SK-N-SH (cell line): Measurements from ENCODE around the gene MAPK9. TPM values are rescaled to one million over a fixed set of nuclear protein-coding genes. Genes with fewer than 3 reads are reported as not detected.

Experiments
- CTCF ChIA-PET: fragments of 300-600, 350-600 bp; formaldehyde crosslinking; extraction: SDS; loops from one replicate; lab custom pipeline; 2021; lab: Yijun Ruan, JAX
- POLR2A ChIA-PET: fragments of 350-600 bp; sonication (Branson Sonifier 250); formaldehyde crosslinking; extraction: SDS; loops from one replicate; lab custom pipeline; 2020; ENCODE audit warnings: antibody characterized with exemption, inconsistent platforms; lab: Yijun Ruan, JAX
- DNase-seq: peaks from one replicate; pipeline ENCODE4 v3.0.0; 2012
- H2AFZ ChIP-seq: fragments of 200-600 bp; sonication (generic); 2 replicates; pipeline ENCODE4 v1.8.1; 2016; ENCODE audit warnings: antibody characterized with exemption, mild to moderate bottlenecking, low read depth
- H3F3A ChIP-seq: fragments of 200-600 bp; sonication (generic); replicated peaks from 2 replicates; pipeline ENCODE3; 2016; ENCODE audit warnings: antibody characterized with exemption, mild to moderate bottlenecking; ENCODE audit not compliant: insufficient read depth
- H3K27ac ChIP-seq, 2 experiments: fragments of 200-500 bp in 1 of 2; fragments of 200-600 bp in 1 of 2; sonication (Bioruptor generic) in 1 of 2; sonication (generic), shearing (Covaris generic) in 1 of 2; 2 replicates each; pipeline versions ENCODE4 v1.5.1 to v1.6.1; 2014 to 2016; ENCODE audit warnings: low read depth in 2 of 2, inconsistent platforms in 1 of 2, low read length in 1 of 2, mild to moderate bottlenecking in 1 of 2, mixed read lengths in 1 of 2
- H3K27me3 ChIP-seq: fragments of 200-600 bp; sonication (generic), shearing (Covaris generic); 2 replicates; pipeline ENCODE4 v1.6.1; 2016; ENCODE audit warnings: mixed run types; ENCODE audit not compliant: insufficient read depth
- H3K36me3 ChIP-seq, 2 experiments: fragments of 200-500 bp in 1 of 2; fragments of 200-600 bp in 1 of 2; sonication (Bioruptor generic) in 1 of 2; sonication (generic) in 1 of 2; replicated peaks in 1 of 2; 2 replicates each; pipeline versions ENCODE3 to v1.5.1; 2014 to 2016; ENCODE audit warnings: low read length in 1 of 2, mild to moderate bottlenecking in 1 of 2; ENCODE audit not compliant: insufficient read depth in 2 of 2, control insufficient read depth in 1 of 2
- H3K4me1 ChIP-seq, 2 experiments: fragments of 200-500 bp in 1 of 2; fragments of 200-600 bp in 1 of 2; sonication (Bioruptor generic) in 1 of 2; sonication (generic), shearing (Covaris generic) in 1 of 2; 2 replicates each; pipeline versions ENCODE4 v1.5.1 to v1.6.1; 2014 to 2016; ENCODE audit warnings: low read depth in 1 of 2, low read length in 1 of 2, mixed run types in 1 of 2; ENCODE audit not compliant: insufficient read depth in 2 of 2, control insufficient read depth in 1 of 2
- H3K4me2 ChIP-seq: fragments of 200-600 bp; sonication (generic), shearing (Covaris generic); 2 replicates; pipeline ENCODE4 v1.6.1; 2017; ENCODE audit warnings: mixed run types
- H3K4me3 ChIP-seq, 2 experiments: fragments of 200-500 bp in 1 of 2; fragments of 200-600 bp in 1 of 2; sonication (Bioruptor generic) in 1 of 2; sonication (generic), shearing (Covaris generic) in 1 of 2; 2 replicates each; pipeline versions ENCODE4 v1.5.1 to v1.8.1; 2014 to 2016; ENCODE audit warnings: low read depth in 2 of 2, inconsistent platforms in 1 of 2, low read length in 1 of 2, mild to moderate bottlenecking in 1 of 2, mixed read lengths in 1 of 2, moderate library complexity in 1 of 2
- H3K79me2 ChIP-seq: fragments of 200-600 bp; sonication (generic); 2 replicates; pipeline ENCODE4 v1.8.1; 2017; ENCODE audit warnings: mild to moderate bottlenecking; ENCODE audit not compliant: insufficient read depth
- H3K9ac ChIP-seq: fragments of 200-600 bp; sonication (generic); 2 replicates; pipeline ENCODE4 v1.6.1; 2017; ENCODE audit warnings: mixed run types
- H3K9me2 ChIP-seq: fragments of 200-600 bp; sonication (generic); 2 replicates; pipeline ENCODE4 v1.6.1; 2017; ENCODE audit warnings: mixed run types
- H3K9me3 ChIP-seq: fragments of 200-600 bp; sonication (generic); 2 replicates; pipeline ENCODE4 v1.6.1; 2017; ENCODE audit warnings: mixed run types, mild to moderate bottlenecking, moderate library complexity
- H4K20me1 ChIP-seq: fragments of 200-600 bp; sonication (generic); 2 replicates; pipeline ENCODE4 v1.6.1; 2017; ENCODE audit warnings: mild to moderate bottlenecking, mixed run types; ENCODE audit not compliant: insufficient read depth
- CHD2 ChIP-seq: fragments of 150-350 bp; IDR thresholded peaks from 2 replicates; pipeline ENCODE4 v1.6.1; 2018; ENCODE audit warnings: low read length; ENCODE audit not compliant: partially characterized antibody
- ELF1 ChIP-seq: IDR thresholded peaks from 2 replicates; pipeline ENCODE4 v1.4.0; 2012
- EP300 ChIP-seq, 2 experiments: IDR thresholded peaks; 2 replicates each; pipeline versions ENCODE4 v1.4.0 to v1.6.1; 2012; ENCODE audit warnings: borderline replicate concordance in 1 of 2, low read depth in 1 of 2, low read length in 1 of 2
- FOXM1 ChIP-seq: IDR thresholded peaks from 2 replicates; pipeline ENCODE4 v1.4.0; 2012; ENCODE audit warnings: low read depth, mild to moderate bottlenecking
- GABPA ChIP-seq: IDR thresholded peaks from 2 replicates; pipeline ENCODE4 v1.4.0; 2012; ENCODE audit warnings: low read depth, mild to moderate bottlenecking
- GATA2 ChIP-seq: sonication (generic); formaldehyde crosslinking; IDR thresholded peaks from 2 replicates; pipeline ENCODE4 v1.5.0; 2020; ENCODE audit warnings: mild to moderate bottlenecking, missing genetic modification reagents
- IRF3 ChIP-seq: fragments of 150-350 bp; IDR thresholded peaks from 2 replicates; pipeline ENCODE4 v1.6.1; 2016; ENCODE audit warnings: mild to moderate bottlenecking, low read depth, low read length
- JUND ChIP-seq: IDR thresholded peaks from 2 replicates; pipeline ENCODE4 v1.4.0; 2012
- MAX ChIP-seq: IDR thresholded peaks from 2 replicates; pipeline ENCODE4 v1.4.0; 2012; ENCODE audit warnings: low read depth
- POLR2AphosphoS5 ChIP-seq: IDR thresholded peaks from 2 replicates; pipeline ENCODE4 v1.6.1; 2012; ENCODE audit warnings: low read depth, low read length
- RAD21 ChIP-seq: IDR thresholded peaks from 2 replicates; pipeline ENCODE4 v1.6.1; 2012; ENCODE audit warnings: mild to moderate bottlenecking, low read length
- REST ChIP-seq: IDR thresholded peaks from 2 replicates; pipeline ENCODE4 v1.6.1; 2012; ENCODE audit warnings: mild to moderate bottlenecking, low read depth, low read length, moderate library complexity
- RXRA ChIP-seq: IDR thresholded peaks from 2 replicates; pipeline ENCODE4 v1.4.0; 2012; ENCODE audit warnings: low read depth, mild to moderate bottlenecking, borderline replicate concordance
- TAF1 ChIP-seq: IDR thresholded peaks from 2 replicates; pipeline ENCODE4 v1.6.1; 2012; ENCODE audit warnings: low read depth, mild to moderate bottlenecking, low read length, moderate library complexity, borderline replicate concordance
- TCF12 ChIP-seq: IDR thresholded peaks from 2 replicates; pipeline ENCODE4 v1.4.0; 2012
- TEAD4 ChIP-seq: IDR thresholded peaks from 2 replicates; pipeline ENCODE4 v1.4.0; 2012; ENCODE audit warnings: mild to moderate bottlenecking, borderline replicate concordance; ENCODE audit not compliant: insufficient read depth
- USF1 ChIP-seq: IDR thresholded peaks from 2 replicates; pipeline ENCODE4 v1.4.0; 2012; ENCODE audit warnings: low read depth, borderline replicate concordance
- USF2 ChIP-seq: fragments of 150-350 bp; IDR thresholded peaks from 2 replicates; pipeline ENCODE4 v1.6.1; 2017; ENCODE audit warnings: antibody characterized with exemption, low read length, low read depth, borderline replicate concordance
- YY1 ChIP-seq: IDR thresholded peaks from 2 replicates; pipeline ENCODE4 v1.4.0; 2012; ENCODE audit warnings: low read depth, mild to moderate bottlenecking
- ZBTB33 ChIP-seq: IDR thresholded peaks from 2 replicates; pipeline ENCODE4 v1.4.0; 2012; ENCODE audit warnings: low read depth, borderline replicate concordance
- WGBS: methylation state at CpG from one replicate; pipeline ENCODE4 v1.1.6; 2017; ENCODE audit warnings: low lambda C conversion rate; 5-methylcytosine and 5-hydroxymethylcytosine counted together
- polyA plus RNA-seq, 3 experiments: library from polyadenylated mRNA; depleted of rRNA; stranded (reverse); fragments of >200 nt; gene quantifications; 2 replicates each; pipeline ENCODE4 v1.2.3, GENCODE V29; 2012

Gene MAPK9
- polyA plus RNA-seq, 1 of the 3 experiments (the other 2 are of a cell fraction): 23.9 TPM

- no peaks in the 10 kb centered on the region for H3K9me2 ChIP-seq
- no peak overlapping the region for H3K9ac ChIP-seq
- H3K27ac ChIP-seq: no peak overlapping the region
- no peaks in the 10 kb centered on the region for H4K20me1 ChIP-seq
- no peak overlapping the region for H3K4me2 ChIP-seq
- no peak for DNase-seq
- TF ChIP-seq RXRA (no peak), YY1 (no peak), RAD21 (no peak), GABPA (no peak), GATA2 (CRISPR knock-in tag) (no peak), ELF1 (no peak)
- H3K4me3 ChIP-seq: no peak overlapping the region
- no peaks in the 10 kb centered on the region for H3F3A ChIP-seq
- no peaks in the 10 kb centered on the region for H3K4me1 ChIP-seq
- 100% methylated on average over 1 of the region's 2 CpGs for whole genome bisulfite sequencing
- H3K79me2 ChIP-seq: no peaks in the 10 kb centered on the region
- no peak overlapping the region for H2AFZ ChIP-seq
- peaks cover 59 to 71% of the 10 kb centered on the region in 2 experiments for H3K36me3 ChIP-seq
- ChIA-PET CTCF (interaction anchor here (0.7 kb wide), 1 partner anchor 55 kb away, joined by 3 read pairs; no protein-coding TSS in a partner anchor), POLR2A (no interaction called here)
- H3K9me3 ChIP-seq: no peaks in the 10 kb centered on the region
- no peaks in the 10 kb centered on the region for H3K27me3 ChIP-seq
These were observed 53.3 kb downstream of the MAPK9 start for GRCh38 chr5:180238631-180239030.

GRCh38 chr5:180235846-180236245 lies 56.0 kb downstream of the MAPK9 start:
- WGBS: 71% methylated on average over 1 of the region's 1 CpG
- no peaks in the 10 kb centered on the region for H4K20me1 ChIP-seq
- POLR2A ChIA-PET: no interaction called here
- TF ChIP-seq JUND (no peak), POLR2AphosphoS5 (no peak), RAD21 (no peak), RXRA (no peak), TAF1 (no peak), GABPA (no peak), USF2 (no peak), TCF12 (no peak), ZBTB33 (no peak), FOXM1 (no peak), YY1 (no peak), MAX (no peak), EP300 (IDR thresholded peaks at IDR 0.05; ENCODE audit: borderline replicate concordance in 1 of 2, low read depth in 1 of 2, low read length in 1 of 2) (no peak), TEAD4 (no peak), REST (no peak), CHD2 (no peak), GATA2 (CRISPR knock-in tag) (no peak), USF1 (no peak), IRF3 (no peak)
- TF ChIP-seq, all 33 proteins: peak for 0
- Histone ChIP-seq H3K4me1 (no peaks in the 10 kb centered on the region), H3K27ac (no peak overlapping the region), H3F3A (no peaks in the 10 kb centered on the region), H3K36me3 (peaks cover 55 to 58% of the 10 kb centered on the region in 2 experiments), H3K4me3 (no peak overlapping the region), H3K9me2 (no peaks in the 10 kb centered on the region), H3K27me3 (no peaks in the 10 kb centered on the region), H3K9me3 (no peaks in the 10 kb centered on the region), H2AFZ (no peak overlapping the region), H3K4me2 (no peak overlapping the region), H3K79me2 (no peaks in the 10 kb centered on the region), H3K9ac (no peak overlapping the region)
- DNase-seq: no peak
- CTCF ChIA-PET: no interaction called here
